Activated B cell treated with CpG ODN at 0.5 μM for 24 hours (primary cell): Measurements from ENCODE around the gene ATP1B2. TPM values are rescaled to one million over a fixed set of nuclear protein-coding genes. Genes with fewer than 3 reads are reported as not detected.
A peak's percentile ranks its signal among the peaks of the same experiment; 100 is the strongest.

Source experiments
- ATAC-seq: fragments of 200-7000 bp; cut with Tn5 transposase; one replicate; pipeline ENCODE4 v1.10.0; 2021; ENCODE audit warnings: low read depth, mild to moderate bottlenecking, moderate library complexity
- CTCF ChIA-PET: fragments of 350-600 bp; sonication (Branson Sonifier 250); formaldehyde crosslinking; loops from one replicate; lab custom pipeline; 2021; ENCODE audit warnings: antibody characterized with exemption; lab: Charles Lee
- POLR2A ChIA-PET: fragments of 350-600 bp; sonication (Branson Sonifier 250); formaldehyde crosslinking; loops from one replicate; lab custom pipeline; 2021; ENCODE audit warnings: antibody characterized with exemption; lab: Charles Lee
- DNase-seq: peaks from one replicate; pipeline ENCODE4 v3.0.0; 2022
- H3K27ac Mint-ChIP-seq: one replicate; pipeline ENCODE4 v1.8.0; 2020; ENCODE audit warnings: mixed read lengths
- H3K27me3 Mint-ChIP-seq: one replicate; pipeline ENCODE4 v1.8.0; 2021; ENCODE audit warnings: mixed read lengths
- H3K36me3 Mint-ChIP-seq: one replicate; pipeline ENCODE4 v1.8.0; 2021; ENCODE audit warnings: low read depth, mixed read lengths
- H3K4me1 Mint-ChIP-seq: one replicate; pipeline ENCODE4 v1.8.0; 2021; ENCODE audit warnings: mixed read lengths
- H3K4me3 Mint-ChIP-seq: one replicate; pipeline ENCODE4 v1.8.0; 2020; ENCODE audit warnings: mild to moderate bottlenecking, mixed read lengths
- H3K9me3 Mint-ChIP-seq: one replicate; pipeline ENCODE4 v1.8.0; 2020; ENCODE audit warnings: mixed read lengths
- CTCF ChIP-seq: fragments of 200-600 bp; IDR thresholded peaks from one replicate; pipeline ENCODE4 v1.8.0; 2022; ENCODE audit warnings: antibody characterized with exemption, mild to moderate bottlenecking
- intact Hi-C: fragments of 100-400 bp; cut with micrococcal nuclease; formaldehyde crosslinking; loops from one replicate; pipeline ENCODE4 v1.15.1; 2024
- total RNA-seq: library from RNA; stranded (reverse); gene quantifications from 2 replicates; pipeline ENCODE4 v1.2.3, GENCODE V29; 2022

The ATP1B2 gene
- total RNA-seq, 1 donor from 2014 or later = not detected

- intact Hi-C loops = loop anchor here (1.0 to 10.0 kb wide), 16 partner anchors 36 to 538 kb away; partner anchors contain the start of genes ATP1B2, EIF5A, KDM6B and MPDU1
- Mint-ChIP-seq H3K27me3 (no peaks in the 10 kb centered on the region), H3K4me1 (peaks cover 53% of the 10 kb centered on the region), H3K27ac (peak overlapping the region; percentile 99), H3K9me3 (no peaks in the 10 kb centered on the region), H3K4me3 (peak overlapping the region; percentile 97), H3K36me3 (peaks cover 37% of the 10 kb centered on the region)
- CTCF ChIA-PET = interaction anchor here (0.9 to 4.2 kb wide), 11 partner anchors 28 to 331 kb away, joined by 3 to 40 read pairs (median 9); partner anchors contain the start of genes ATP1B2, CNTROB, FXR2 and SAT2
- POLR2A ChIA-PET = interaction anchor here (0.5 to 5.9 kb wide), 90 partner anchors 9 to 1279 kb away, joined by 3 to 109 read pairs (median 6); partner anchors contain the start of genes ACADVL, ACAP1, ATP1B2 and BORCS6
- DNase-seq (peak; percentile 65), ATAC-seq (peak; percentile 56)
- no peak for TF ChIP-seq CTCF
Observed at GRCh38 chr17:7686222-7687071, 35.7 kb downstream of the ATP1B2 start.

GRCh38 chr17:7687072-7687907 is 36.6 kb downstream of the ATP1B2 start, which contains the start of gene TP53:
Gene TP53, minus strand, starts transcription at chr17:7687490. Its CDS starts 10,896 bp downstream, at chr17:7676594.
- ATAC-seq = peak; percentile 53
- CTCF ChIA-PET = interaction anchor here (0.7 to 4.2 kb wide), 19 partner anchors 9 to 336 kb away, joined by 3 to 40 read pairs (median 6); partner anchors contain the start of genes ATP1B2, CNTROB, FXR2 and MPDU1
- Mint-ChIP-seq H3K4me1 (peaks cover 53% of the 10 kb centered on the region), H3K36me3 (peaks cover 37% of the 10 kb centered on the region), H3K27me3 (no peaks in the 10 kb centered on the region), H3K9me3 (no peaks in the 10 kb centered on the region), H3K4me3 (peak within 1 kb of the TSS; percentile 97), H3K27ac (peak within 1 kb of the TSS; percentile 99)
- POLR2A ChIA-PET = interaction anchor here (0.5 to 5.9 kb wide), 79 partner anchors 13 to 1171 kb away, joined by 3 to 109 read pairs (median 7); partner anchors contain the start of genes ACADVL, ACAP1, ATP1B2 and BORCS6
- intact Hi-C loops = loop anchor here (1.0 to 10.0 kb wide), 9 partner anchors 37 to 538 kb away; partner anchors contain the start of genes ATP1B2, EIF5A, KDM6B and PER1
- no peak for TF ChIP-seq CTCF
- DNase-seq = peak; percentile 79

GRCh38 chr17:7687908-7688807 is 37.4 kb downstream of the ATP1B2 start, which contains the start of gene WRAP53:
Gene WRAP53, plus strand, starts transcription at chr17:7688477. Its CDS starts 172 bp downstream, at chr17:7688649.
- H3K4me3 Mint-ChIP-seq = peak within 1 kb of the TSS; percentile 97
- intact Hi-C loops = loop anchor here (1.0 to 10.0 kb wide), 18 partner anchors 38 to 641 kb away; partner anchors contain the start of genes ALOXE3, ATP1B2, CNTROB and EIF5A
- peak; percentile 77 for ATAC-seq
- peaks cover 37% of the 10 kb centered on the region for H3K36me3 Mint-ChIP-seq
- peaks cover 49% of the 10 kb centered on the region for H3K4me1 Mint-ChIP-seq
- TF ChIP-seq CTCF = peak; percentile 94
- POLR2A ChIA-PET = interaction anchor here (0.5 to 5.9 kb wide), 65 partner anchors 14 to 675 kb away, joined by 3 to 109 read pairs (median 8); partner anchors contain the start of genes ACAP1, ATP1B2, BORCS6 and CD68
- H3K27ac Mint-ChIP-seq = peak within 1 kb of the TSS; percentile 99
- H3K9me3 Mint-ChIP-seq = no peaks in the 10 kb centered on the region
- peak; percentile 91 for DNase-seq
- CTCF ChIA-PET = interaction anchor here (0.6 to 4.2 kb wide), 18 partner anchors 9 to 409 kb away, joined by 3 to 40 read pairs (median 7); partner anchors contain the start of genes ATP1B2, CNTROB, FXR2 and MPDU1
- H3K27me3 Mint-ChIP-seq = no peaks in the 10 kb centered on the region

- TF ChIP-seq CTCF = no peak
- peaks cover 46% of the 10 kb centered on the region for H3K4me1 Mint-ChIP-seq
- intact Hi-C loops = loop anchor here (1.0 to 10.0 kb wide), 12 partner anchors 57 to 642 kb away; partner anchors contain the start of genes ALOXE3, CNTROB, NEURL4 and PER1
- peaks cover 38% of the 10 kb centered on the region for H3K36me3 Mint-ChIP-seq
- CTCF ChIA-PET = interaction anchor here (0.6 to 4.2 kb wide), 4 partner anchors 56 to 410 kb away, joined by 4 to 40 read pairs (median 13); partner anchors contain the start of genes SENP3 and TMEM102
- peak overlapping the region; percentile 99 for H3K27ac Mint-ChIP-seq
- DNase-seq (no peak), ATAC-seq (no peak)
- no peaks in the 10 kb centered on the region for H3K27me3 Mint-ChIP-seq
- POLR2A ChIA-PET = interaction anchor here (0.5 to 5.9 kb wide), 16 partner anchors 14 to 534 kb away, joined by 3 to 109 read pairs (median 24); partner anchors contain the start of genes ATP1B2, CNTROB, CYB5D1 and EFNB3
- no peaks in the 10 kb centered on the region for H3K9me3 Mint-ChIP-seq
- peak overlapping the region; percentile 97 for H3K4me3 Mint-ChIP-seq
Observed at GRCh38 chr17:7688808-7689316, 38.1 kb downstream of the ATP1B2 start.
